ENCODE measurements around the gene CRHBP. TPM values are rescaled to one million over a fixed set of nuclear protein-coding genes. Genes with fewer than 3 reads are reported as not detected.

The CRHBP gene
- polyA plus RNA-seq, 2 of the 4 experiments (the other 2 are of a cell fraction), result not detected

DNA sequence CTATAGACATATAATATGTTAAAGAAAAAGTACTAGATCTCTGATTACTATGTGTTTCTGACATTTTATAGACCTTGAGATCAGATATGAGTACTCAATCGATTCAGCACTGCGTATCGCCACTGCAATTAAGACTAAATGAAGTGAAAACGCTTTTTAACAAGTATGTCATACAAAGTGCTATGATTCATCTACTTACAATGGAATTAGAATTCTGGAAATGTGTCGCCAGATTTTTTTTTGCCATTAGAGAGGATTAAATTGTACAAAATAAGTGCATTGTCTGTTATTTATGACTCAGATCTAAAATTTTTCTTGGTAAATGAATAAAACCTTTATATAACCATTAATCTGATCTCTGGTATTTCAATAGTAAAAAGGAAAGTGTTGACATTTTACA is 57.4 kb downstream of the CRHBP start (continued):
- TF ChIP-seq, protein P1, sequence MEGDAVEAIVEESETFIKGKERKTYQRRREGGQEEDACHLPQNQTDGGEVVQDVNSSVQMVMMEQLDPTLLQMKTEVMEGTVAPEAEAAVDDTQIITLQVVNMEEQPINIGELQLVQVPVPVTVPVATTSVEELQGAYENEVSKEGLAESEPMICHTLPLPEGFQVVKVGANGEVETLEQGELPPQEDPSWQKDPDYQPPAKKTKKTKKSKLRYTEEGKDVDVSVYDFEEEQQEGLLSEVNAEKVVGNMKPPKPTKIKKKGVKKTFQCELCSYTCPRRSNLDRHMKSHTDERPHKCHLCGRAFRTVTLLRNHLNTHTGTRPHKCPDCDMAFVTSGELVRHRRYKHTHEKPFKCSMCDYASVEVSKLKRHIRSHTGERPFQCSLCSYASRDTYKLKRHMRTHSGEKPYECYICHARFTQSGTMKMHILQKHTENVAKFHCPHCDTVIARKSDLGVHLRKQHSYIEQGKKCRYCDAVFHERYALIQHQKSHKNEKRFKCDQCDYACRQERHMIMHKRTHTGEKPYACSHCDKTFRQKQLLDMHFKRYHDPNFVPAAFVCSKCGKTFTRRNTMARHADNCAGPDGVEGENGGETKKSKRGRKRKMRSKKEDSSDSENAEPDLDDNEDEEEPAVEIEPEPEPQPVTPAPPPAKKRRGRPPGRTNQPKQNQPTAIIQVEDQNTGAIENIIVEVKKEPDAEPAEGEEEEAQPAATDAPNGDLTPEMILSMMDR (IDR thresholded peaks at IDR 0.05), result no peak

GRCh38 chr5:77011498-77011897 is 58.7 kb downstream of the CRHBP start:
- no peak overlapping the region for H3K4me2 ChIP-seq
- no peak for ATAC-seq
- H3K9me3 ChIP-seq, result no peaks in the 10 kb centered on the region
- H3K4me1 ChIP-seq, result no peaks in the 10 kb centered on the region
- no peak overlapping the region for H3K27ac ChIP-seq
- WGBS (ENCODE audit: missing lambda C conversion rate), result 96% methylated on average over 5 of the region's 5 CpGs
- no peak for FAIRE-seq
- no peak for DNase-seq (ENCODE audit: low read depth in 1 of 2, low spot score in 1 of 2)
- TF ChIP-seq, protein P2, sequence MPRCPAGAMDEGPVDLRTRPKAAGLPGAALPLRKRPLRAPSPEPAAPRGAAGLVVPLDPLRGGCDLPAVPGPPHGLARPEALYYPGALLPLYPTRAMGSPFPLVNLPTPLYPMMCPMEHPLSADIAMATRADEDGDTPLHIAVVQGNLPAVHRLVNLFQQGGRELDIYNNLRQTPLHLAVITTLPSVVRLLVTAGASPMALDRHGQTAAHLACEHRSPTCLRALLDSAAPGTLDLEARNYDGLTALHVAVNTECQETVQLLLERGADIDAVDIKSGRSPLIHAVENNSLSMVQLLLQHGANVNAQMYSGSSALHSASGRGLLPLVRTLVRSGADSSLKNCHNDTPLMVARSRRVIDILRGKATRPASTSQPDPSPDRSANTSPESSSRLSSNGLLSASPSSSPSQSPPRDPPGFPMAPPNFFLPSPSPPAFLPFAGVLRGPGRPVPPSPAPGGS (IDR thresholded peaks at IDR 0.05), result no peak
- TF ChIP-seq MAX (IDR thresholded peaks at IDR 0.05), result no peak
- no peak for TF ChIP-seq BHLHE40 (IDR thresholded peaks at IDR 0.05; ENCODE audit: low read depth, low read length)
- TF ChIP-seq CBX8 (IDR thresholded peaks at IDR 0.05), result no peak
- TF ChIP-seq JUN (IDR thresholded peaks at IDR 0.05), result no peak
- TF ChIP-seq E2F6 (IDR thresholded peaks at IDR 0.05; ENCODE audit: borderline replicate concordance, low read depth), result no peak
- no peak for TF ChIP-seq HOXA7 (CRISPR knock-in tag; IDR thresholded peaks at IDR 0.05)
- no peak for TF ChIP-seq GATA3 (IDR thresholded peaks at IDR 0.05; ENCODE audit: borderline replicate concordance)
- no peak for TF ChIP-seq POLR2AphosphoS2 (conservative IDR thresholded peaks at IDR 0.05; ENCODE audit: low read length)
- no peak for TF ChIP-seq JUNB (IDR thresholded peaks at IDR 0.05)
- TF ChIP-seq HOXB13 (CRISPR knock-in tag; IDR thresholded peaks at IDR 0.05; ENCODE audit: low read depth), result no peak
- TF ChIP-seq, protein P1 (IDR thresholded peaks at IDR 0.05), result no peak
- TF ChIP-seq MYC (IDR thresholded peaks at IDR 0.05; ENCODE audit: borderline replicate concordance, low read length), result no peak
- TF ChIP-seq EHMT2 (IDR thresholded peaks at IDR 0.05; ENCODE audit: low read depth), result no peak
- no peak for TF ChIP-seq SREBF2 (IDR thresholded peaks at IDR 0.05)
- no peak for TF ChIP-seq CHD2 (IDR thresholded peaks at IDR 0.05; ENCODE audit: low read length, partially characterized antibody)
- TF ChIP-seq, protein P3, sequence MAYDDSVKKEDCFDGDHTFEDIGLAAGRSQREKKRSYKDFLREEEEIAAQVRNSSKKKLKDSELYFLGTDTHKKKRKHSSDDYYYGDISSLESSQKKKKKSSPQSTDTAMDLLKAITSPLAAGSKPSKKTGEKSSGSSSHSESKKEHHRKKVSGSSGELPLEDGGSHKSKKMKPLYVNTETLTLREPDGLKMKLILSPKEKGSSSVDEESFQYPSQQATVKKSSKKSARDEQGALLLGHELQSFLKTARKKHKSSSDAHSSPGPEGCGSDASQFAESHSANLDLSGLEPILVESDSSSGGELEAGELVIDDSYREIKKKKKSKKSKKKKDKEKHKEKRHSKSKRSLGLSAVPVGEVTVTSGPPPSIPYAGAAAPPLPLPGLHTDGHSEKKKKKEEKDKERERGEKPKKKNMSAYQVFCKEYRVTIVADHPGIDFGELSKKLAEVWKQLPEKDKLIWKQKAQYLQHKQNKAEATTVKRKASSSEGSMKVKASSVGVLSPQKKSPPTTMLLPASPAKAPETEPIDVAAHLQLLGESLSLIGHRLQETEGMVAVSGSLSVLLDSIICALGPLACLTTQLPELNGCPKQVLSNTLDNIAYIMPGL (CRISPR knock-in tag; IDR thresholded peaks at IDR 0.05; ENCODE audit: borderline replicate concordance), result no peak
- ChIA-PET POLR2A (no interaction called here), CTCF (interaction anchor here (2.0 kb wide), 1 partner anchor 410 kb away, joined by 7 read pairs; no protein-coding TSS in a partner anchor)
- no peak overlapping the region for H3K4me3 ChIP-seq
